HUDEP-2 (cell line): ENCODE data around the gene ZNF502.
"Not testable (repeated sequence)": the region's sequence is repeated elsewhere in the genome, so short reads cannot be mapped to it uniquely, and the experiment has no call there.

Experiments
- DNase-seq, 76 experiments: peaks; one replicate each; lab custom pipeline; 2025; ENCODE audit not compliant: unreplicated experiment in 76 of 76; lab: John Stamatoyannopoulos, UW

ZNF502 gene

GRCh38 chr3:44712455-44713075, at the start of gene ZNF502:
Gene ZNF502 (plus strand): TSS chr3:44712660. CDS start chr3:44720262, 7,602 bp downstream.
- peak in 55 of 76 experiments; percentile 6 to 72 (median 37) for DNase-seq

- DNase-seq: no peak
Observed at GRCh38 chr3:44665173-44665572, 47.3 kb upstream of the ZNF502 start.

- no peak for DNase-seq
Observed at GRCh38 chr3:44666346-44666745, 46.1 kb upstream of the ZNF502 start.

DNA sequence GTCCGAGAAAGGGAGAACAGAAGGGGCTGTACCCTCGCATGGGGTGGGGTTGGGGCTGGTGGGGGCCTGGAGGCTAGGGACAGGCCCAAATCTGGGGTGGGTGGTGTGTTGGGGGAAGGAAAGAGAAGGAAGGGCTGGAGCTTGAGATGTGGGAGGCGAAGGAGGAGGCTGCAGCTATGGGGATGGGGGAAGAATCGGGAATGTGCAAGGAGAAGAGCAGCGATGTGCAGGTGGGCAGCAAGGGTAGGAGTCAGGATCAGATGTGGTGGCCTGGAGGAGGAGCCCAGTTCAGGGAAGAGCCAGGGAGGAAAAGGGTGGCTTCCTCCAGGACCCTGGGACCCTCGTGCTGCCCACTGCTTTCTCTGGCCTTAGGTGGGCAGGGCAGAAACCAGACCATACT, 42.7 kb upstream of the ZNF502 start:
- DNase-seq: no peak

DNA sequence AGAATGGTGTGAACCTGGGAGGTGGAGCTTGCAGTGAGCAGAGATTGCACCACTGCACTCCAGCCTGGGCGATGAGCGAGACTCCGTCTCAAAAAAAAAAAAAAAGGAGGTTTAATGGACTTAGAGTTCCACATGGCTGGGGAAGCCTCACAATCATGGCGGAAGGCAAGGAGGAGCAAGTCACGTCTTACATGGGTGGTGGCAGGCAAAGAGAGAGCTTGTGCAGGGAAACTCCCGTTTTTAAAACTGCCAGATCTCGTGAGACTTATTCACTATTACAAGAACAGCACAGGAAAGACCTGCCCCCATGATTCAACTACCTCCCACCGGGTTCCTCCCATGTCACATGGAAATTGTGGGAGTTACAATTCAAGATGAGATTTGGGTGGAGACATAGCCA, 39.0 kb upstream of the ZNF502 start:
- DNase-seq: not testable (repeated sequence)

DNA sequence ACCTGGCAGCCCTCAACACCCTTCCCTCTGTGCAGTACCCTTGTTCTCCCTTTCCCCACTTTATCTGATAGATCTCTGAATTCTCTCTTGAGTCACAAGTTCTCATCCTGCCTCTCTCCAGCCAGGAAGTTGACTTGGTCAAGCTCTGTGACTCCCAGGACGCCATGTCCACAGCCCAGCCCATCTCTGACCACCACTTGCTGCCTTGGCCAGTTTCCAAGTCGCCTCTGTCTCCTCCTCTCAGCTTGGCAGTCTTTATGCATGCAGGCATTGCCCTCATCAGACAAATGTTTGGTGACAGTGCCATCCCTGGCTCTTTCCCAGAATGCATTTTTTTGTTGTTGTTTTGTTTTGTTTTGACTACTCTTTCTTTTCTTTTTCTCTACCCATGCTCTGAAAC, 38.2 kb upstream of the ZNF502 start:
- no peak for DNase-seq

DNA sequence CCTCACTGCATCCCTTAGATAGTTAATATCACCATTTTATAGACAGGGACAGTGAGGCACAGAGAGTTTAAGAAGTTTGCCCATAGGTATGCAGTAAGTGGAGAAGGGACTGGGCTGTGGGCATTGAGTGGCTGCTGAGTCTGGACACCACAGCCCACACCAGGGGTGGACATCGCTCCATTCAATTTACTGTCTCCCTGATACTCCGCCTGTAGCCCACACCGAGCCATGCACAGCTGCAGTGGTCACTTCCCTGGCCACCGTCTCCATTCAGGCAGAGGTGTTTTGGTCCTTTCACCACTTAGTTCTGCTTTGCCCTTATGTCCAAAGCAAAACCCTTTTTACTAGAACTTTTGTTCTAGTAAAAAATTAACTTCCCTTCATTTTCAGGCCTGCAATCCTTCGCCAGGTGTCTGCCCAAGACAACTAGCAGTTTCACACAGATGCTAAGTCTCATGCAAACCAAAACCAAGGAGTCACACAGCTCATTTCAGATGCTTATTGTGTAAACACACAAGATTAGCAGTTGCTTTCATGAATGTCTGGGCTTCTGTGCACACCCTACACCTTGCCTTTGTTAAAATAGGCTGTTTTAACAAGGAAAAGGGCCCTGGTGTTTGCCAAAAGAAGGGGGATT, 33.9 kb upstream of the ZNF502 start:
- no peak for DNase-seq

- DNase-seq: no peak
Observed at GRCh38 chr3:44680921-44681455, 31.5 kb upstream of the ZNF502 start.

DNA sequence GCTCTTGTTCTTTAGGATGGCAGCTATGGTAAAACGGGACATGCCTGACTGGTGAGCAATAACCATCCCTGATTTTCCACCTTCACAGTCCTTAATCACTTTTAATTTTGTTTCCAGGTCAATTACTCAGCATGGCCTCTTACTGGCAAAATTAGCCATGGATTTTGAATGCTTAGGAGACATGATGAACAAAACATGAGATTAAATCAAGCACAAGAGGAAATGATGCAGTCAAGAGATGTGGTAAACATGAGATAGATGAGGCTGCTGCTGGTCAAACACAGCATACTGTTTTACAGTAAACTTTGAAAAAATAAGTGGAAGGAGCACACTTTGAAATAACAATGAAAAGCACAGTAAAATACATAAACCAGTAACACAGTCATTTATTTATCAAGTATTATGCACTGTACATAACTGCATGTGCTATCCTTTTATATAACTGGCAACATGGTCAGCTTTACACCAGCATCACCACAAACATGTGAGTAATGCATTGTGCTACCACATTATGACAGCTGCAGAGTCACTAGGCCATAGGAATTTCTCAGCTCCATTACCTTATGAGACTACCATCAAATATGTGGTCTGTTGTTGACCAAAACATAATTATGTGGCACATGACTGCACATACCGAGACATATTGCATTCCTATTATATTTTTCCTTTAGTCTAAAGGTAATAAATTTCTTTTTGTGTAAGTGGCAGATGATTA, 30.1 kb upstream of the ZNF502 start:
- no peak for DNase-seq

DNA sequence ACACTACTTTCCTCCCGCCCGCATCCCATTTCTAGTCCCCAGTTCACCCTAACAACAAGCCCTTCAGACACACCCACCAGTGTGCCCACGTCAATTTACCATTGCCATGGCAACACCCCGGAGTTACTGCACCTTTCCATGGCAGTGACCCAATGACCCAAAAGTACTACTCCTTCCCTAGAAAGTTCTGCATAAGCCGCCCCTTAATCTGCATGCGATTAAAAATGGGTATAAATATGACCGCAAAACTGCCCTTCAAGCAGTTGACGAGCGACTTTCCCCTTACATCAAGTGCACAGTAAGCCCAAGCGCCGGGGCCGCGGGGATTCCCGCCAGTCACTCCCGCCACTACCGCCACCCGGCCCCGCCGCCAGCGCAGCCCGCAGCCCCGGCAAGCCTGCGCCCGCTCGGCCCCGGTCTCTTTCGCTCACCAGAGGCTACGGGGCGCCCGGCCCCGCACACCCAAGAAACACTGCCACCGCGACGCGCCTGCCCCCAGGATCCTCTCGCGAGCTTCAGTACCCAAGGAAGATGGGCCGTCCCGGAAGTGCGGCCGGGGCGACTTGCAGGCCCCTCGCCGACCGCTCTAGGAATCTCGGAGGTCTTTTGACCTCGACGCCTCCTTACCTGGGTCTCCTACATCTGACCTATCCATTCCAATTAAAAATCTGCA, 27.2 kb upstream of the ZNF502 start:
- peak in 2 of 76 experiments; percentile 1 to 2 for DNase-seq

DNA sequence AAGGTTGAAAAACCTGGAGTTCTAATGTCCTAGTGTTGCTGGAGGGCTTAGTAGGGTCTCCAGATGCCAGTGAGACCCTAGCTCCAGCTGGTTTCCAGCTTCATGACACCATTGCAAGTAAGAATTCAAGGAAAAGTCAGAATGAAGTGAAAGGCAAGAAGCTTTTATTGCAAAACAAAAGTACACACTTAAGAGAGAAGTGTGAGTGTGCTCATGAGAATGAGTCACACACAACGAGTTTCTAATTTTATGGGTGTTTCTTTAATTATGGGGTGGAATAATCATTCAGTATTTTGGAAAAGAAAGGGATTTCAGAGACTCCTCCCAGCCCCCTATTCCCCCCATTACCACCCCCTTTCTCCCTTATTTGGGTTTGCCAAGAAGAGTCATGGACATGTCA, 24.6 kb upstream of the ZNF502 start:
- DNase-seq: no peak

- no peak for DNase-seq
Observed at GRCh38 chr3:44721231-44722102, 9.0 kb downstream of the ZNF502 start.

GRCh38 chr3:44722103-44722401, 9.6 kb downstream of the ZNF502 start:
- no peak for DNase-seq

DNA sequence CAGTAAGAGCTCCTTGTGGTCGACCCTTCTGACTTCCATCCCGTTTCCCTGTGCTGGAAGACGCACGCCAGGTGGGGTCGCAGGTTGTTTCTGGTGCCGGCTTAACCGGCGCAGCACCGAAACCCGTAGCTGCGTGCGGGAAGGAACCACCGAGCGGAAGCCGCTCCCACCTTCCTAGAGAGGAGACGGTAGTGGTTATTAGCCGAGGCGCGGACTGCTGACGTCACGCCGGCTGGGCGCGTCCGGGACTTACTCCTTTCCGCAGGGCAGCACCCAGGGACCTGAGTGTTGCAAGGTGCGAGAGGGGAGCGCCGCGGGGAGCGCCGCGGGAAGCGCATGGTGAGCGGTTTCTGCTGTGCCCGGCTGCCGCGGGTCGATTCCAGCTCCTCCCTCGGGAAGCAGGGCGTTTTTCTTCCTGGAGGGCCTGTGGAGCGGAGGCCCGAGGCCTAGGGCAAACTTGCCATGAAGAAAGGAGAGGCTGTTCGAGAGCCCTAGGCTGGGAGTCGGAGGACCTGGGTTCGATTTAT, 17.0 kb downstream of the ZNF502 start, which contains the start of gene ZNF501:
TSS of gene ZNF501 (plus strand) at position 252 of the 527 bp plus-strand sequence. CDS start 4,787 bp downstream, outside the sequence.
- DNase-seq: peak in 63 of 76 experiments; percentile 0 to 74 (median 48)

DNA sequence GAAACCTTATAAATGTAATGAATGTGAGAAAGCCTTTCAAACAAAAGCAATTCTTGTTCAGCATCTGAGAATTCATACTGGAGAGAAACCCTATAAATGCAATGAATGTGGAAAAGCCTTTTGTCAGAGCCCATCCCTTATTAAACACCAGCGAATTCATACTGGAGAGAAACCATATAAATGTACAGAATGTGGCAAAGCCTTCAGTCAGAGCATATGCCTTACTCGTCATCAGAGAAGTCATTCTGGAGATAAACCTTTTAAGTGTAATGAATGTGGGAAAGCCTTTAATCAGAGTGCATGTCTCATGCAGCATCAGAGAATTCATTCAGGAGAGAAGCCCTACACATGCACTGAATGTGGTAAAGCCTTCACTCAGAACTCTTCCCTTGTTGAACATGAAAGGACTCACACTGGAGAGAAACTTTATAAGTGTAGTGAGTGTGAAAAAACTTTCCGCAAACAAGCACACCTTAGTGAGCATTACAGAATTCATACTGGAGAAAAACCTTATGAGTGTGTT, 22.2 kb downstream of the ZNF502 start:
- no peak for DNase-seq

- DNase-seq: peak in 4 of 76 experiments; percentile 4 to 43 (median 29)
Observed at GRCh38 chr3:44761101-44761423, 48.6 kb downstream of the ZNF502 start.

GRCh38 chr3:44761424-44762169, 49.1 kb downstream of the ZNF502 start, which contains the start of the genes KIAA1143 and KIF15:
Gene KIAA1143 (minus strand): TSS chr3:44761619. CDS start chr3:44761602, 17 bp downstream.
Gene KIF15 (plus strand): TSS chr3:44761794. CDS start chr3:44761866, 72 bp downstream.
- DNase-seq: peak; percentile 6 to 95 (median 90)

GRCh38 chr3:44762170-44762677, 49.8 kb downstream of the ZNF502 start:
- DNase-seq: peak in 7 of 76 experiments; percentile 6 to 59 (median 15)

DNA sequence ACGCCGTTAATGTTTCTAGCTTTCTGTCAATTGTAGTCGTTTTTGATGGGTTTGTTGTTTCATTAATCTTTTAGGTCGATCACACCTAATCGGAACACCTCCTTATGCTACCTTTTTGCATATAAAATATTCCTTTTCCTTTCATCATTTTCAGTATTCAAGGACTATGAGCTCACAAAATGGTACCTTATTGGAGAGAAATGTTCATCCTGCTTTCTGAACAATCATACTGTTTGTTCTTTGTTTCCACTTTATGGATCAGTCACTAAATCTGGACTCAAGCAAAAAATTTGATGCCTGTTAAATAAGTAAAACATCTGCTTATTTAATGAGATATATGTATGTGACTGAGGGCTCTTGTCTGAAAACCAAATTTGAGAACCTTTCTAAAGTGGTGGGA, 50.2 kb downstream of the ZNF502 start:
- no peak for DNase-seq
